DND-41 (cell line): ENCODE data around the gene UCKL1.
"Not testable (repeated sequence)": the region's sequence is repeated elsewhere in the genome, so short reads cannot be mapped to it uniquely, and the experiment has no call there.

Experiments used
- ATAC-seq: fragments of 200-7000 bp; cut with Tn5 transposase; 3 replicates; pipeline ENCODE4 v1.9.1; 2021; ENCODE audit warnings: low read depth; ENCODE audit not compliant: insufficient read depth
- DNase-seq: peaks from one replicate; pipeline ENCODE4 v3.0.0-alpha.2; 2020
- H2AFZ ChIP-seq: 2 replicates; pipeline ENCODE4 v1.6.0; 2012; ENCODE audit warnings: low read depth, low read length
- H3K27ac ChIP-seq: 2 replicates; pipeline ENCODE4 v1.5.1; 2012; ENCODE audit warnings: low read length, inconsistent platforms
- H3K27me3 ChIP-seq: fragments of 200-600 bp; sonication (generic); 2 replicates; pipeline ENCODE4 v1.6.0; 2012; ENCODE audit warnings: low read length, mild to moderate bottlenecking, inconsistent platforms; ENCODE audit not compliant: insufficient read depth, poor library complexity
- H3K36me3 ChIP-seq: 2 replicates; pipeline ENCODE4 v1.5.1; 2012; ENCODE audit warnings: low read length, inconsistent platforms; ENCODE audit not compliant: insufficient read depth
- H3K4me1 ChIP-seq: 2 replicates; pipeline ENCODE4 v1.5.1; 2012; ENCODE audit warnings: mild to moderate bottlenecking, low read length; ENCODE audit not compliant: insufficient read depth
- H3K4me2 ChIP-seq: 2 replicates; pipeline ENCODE4 v1.6.0; 2012; ENCODE audit warnings: mild to moderate bottlenecking, moderate library complexity, low read length, inconsistent platforms; ENCODE audit not compliant: insufficient read depth
- H3K4me3 ChIP-seq, 2 experiments: fragments of 200-600 bp in 1 of 2; shearing (Covaris generic) in 1 of 2; 2 replicates each; pipeline ENCODE4 v1.5.1; 2012 to 2016; ENCODE audit warnings: inconsistent platforms in 2 of 2, low read length in 2 of 2, mild to moderate bottlenecking in 2 of 2, low read depth in 1 of 2, moderate library complexity in 1 of 2
- H3K79me2 ChIP-seq: 2 replicates; pipeline ENCODE4 v1.6.0; 2012; ENCODE audit warnings: low read length, inconsistent platforms; ENCODE audit not compliant: insufficient read depth
- H3K9ac ChIP-seq: 2 replicates; pipeline ENCODE4 v1.6.0; 2012; ENCODE audit warnings: low read depth, mild to moderate bottlenecking, inconsistent platforms, low read length, moderate library complexity
- H3K9me3 ChIP-seq: 2 replicates; pipeline ENCODE4 v1.5.1; 2012; ENCODE audit warnings: low read length, moderate library complexity, mild to moderate bottlenecking, inconsistent platforms; ENCODE audit not compliant: insufficient read depth, severe bottlenecking
- H4K20me1 ChIP-seq: 2 replicates; pipeline ENCODE4 v1.6.0; 2012; ENCODE audit warnings: low read length; ENCODE audit not compliant: insufficient read depth
- EZH2 ChIP-seq: IDR thresholded peaks from 3 replicates; pipeline ENCODE4 v1.6.1; 2012; ENCODE audit warnings: borderline replicate concordance, low read depth, mild to moderate bottlenecking, moderate library complexity, low read length, inconsistent platforms; ENCODE audit not compliant: severe bottlenecking
- TF ChIP-seq, protein P1 (sequence below): IDR thresholded peaks from 2 replicates; pipeline ENCODE4 v1.5.1; 2012; ENCODE audit warnings: borderline replicate concordance, low read length, moderate library complexity, mild to moderate bottlenecking; ENCODE audit not compliant: poor library complexity, severe bottlenecking; ENCODE audit errors: extremely low read depth

UCKL1 gene

GRCh38 chr20:63917811-63918210 is 38.4 kb downstream of the UCKL1 start:
- peaks cover 5% of the 10 kb centered on the region for H3K9me3 ChIP-seq
- no peak overlapping the region for H3K9ac ChIP-seq
- no peak for DNase-seq
- H3K27ac ChIP-seq = no peak overlapping the region; the same call in 1 of the 2 replicates
- peaks cover 58% of the 10 kb centered on the region for H4K20me1 ChIP-seq
- no peaks in the 10 kb centered on the region for H3K4me1 ChIP-seq
- no peak for ATAC-seq
- no peak for TF ChIP-seq EZH2
- TF ChIP-seq, protein P1, sequence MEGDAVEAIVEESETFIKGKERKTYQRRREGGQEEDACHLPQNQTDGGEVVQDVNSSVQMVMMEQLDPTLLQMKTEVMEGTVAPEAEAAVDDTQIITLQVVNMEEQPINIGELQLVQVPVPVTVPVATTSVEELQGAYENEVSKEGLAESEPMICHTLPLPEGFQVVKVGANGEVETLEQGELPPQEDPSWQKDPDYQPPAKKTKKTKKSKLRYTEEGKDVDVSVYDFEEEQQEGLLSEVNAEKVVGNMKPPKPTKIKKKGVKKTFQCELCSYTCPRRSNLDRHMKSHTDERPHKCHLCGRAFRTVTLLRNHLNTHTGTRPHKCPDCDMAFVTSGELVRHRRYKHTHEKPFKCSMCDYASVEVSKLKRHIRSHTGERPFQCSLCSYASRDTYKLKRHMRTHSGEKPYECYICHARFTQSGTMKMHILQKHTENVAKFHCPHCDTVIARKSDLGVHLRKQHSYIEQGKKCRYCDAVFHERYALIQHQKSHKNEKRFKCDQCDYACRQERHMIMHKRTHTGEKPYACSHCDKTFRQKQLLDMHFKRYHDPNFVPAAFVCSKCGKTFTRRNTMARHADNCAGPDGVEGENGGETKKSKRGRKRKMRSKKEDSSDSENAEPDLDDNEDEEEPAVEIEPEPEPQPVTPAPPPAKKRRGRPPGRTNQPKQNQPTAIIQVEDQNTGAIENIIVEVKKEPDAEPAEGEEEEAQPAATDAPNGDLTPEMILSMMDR = no peak
- H3K36me3 ChIP-seq = peaks cover 59% of the 10 kb centered on the region
- H2AFZ ChIP-seq = no peak overlapping the region
- no peaks in the 10 kb centered on the region for H3K27me3 ChIP-seq
- peaks cover 92% of the 10 kb centered on the region for H3K79me2 ChIP-seq
- H3K4me3 ChIP-seq = no peak overlapping the region
- no peak overlapping the region for H3K4me2 ChIP-seq

DNA sequence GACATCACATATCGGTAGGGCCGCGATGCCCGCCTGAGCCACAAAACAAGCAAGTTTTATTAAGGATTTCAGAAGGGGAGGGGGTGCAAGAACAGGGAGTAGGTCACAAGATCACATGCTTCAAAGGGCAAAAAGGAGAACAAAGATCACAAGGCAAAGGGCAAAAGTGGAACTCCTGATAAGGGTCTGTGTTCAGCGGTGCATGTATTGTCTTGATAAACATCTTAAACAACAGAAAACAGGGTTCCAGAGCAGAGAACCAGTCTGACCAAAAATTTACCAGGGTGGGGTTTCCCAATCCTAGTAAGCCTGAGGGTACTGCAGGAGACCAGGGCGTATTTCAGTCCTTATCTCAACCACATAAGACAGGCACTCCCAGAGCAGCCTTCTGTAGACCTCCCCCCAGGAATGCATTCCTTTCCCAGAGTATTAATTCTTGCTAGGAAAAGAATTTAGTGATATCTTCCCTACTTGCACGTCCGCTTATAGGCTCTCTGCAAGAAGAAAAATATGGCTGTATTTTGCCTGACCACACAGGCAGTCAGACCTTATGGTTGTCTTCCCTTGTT is 39.8 kb downstream of the UCKL1 start:
- H3K27ac ChIP-seq, DNase-seq, H3K9me3 ChIP-seq, ATAC-seq, H3K4me2 ChIP-seq, H2AFZ ChIP-seq, H3K4me1 ChIP-seq, H3K9ac ChIP-seq, H3K4me3 ChIP-seq, H3K27me3 ChIP-seq: not testable (repeated sequence)
- H3K36me3 ChIP-seq = peaks cover 49% of the 10 kb centered on the region
- peaks cover 92% of the 10 kb centered on the region for H3K79me2 ChIP-seq
- H4K20me1 ChIP-seq = peaks cover 57% of the 10 kb centered on the region

DNA sequence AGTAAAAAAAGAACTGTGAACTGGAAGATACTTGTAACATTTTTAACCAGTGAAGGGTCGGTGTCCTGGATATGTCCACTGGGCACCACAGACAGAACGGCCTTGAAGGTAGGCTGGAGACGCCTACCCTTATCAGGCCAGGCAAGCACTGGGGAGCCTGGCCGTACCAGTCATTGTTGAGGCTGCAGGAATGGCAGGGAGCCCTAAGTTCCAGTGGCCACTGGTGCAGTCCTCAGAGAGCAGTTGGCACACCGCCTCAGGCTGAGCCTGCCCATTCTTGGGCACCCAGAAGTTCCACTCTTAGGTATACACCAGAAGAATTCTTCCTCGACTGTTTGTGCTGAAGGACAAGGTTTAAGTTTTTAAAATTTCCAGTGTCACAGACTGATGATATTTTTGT is 40.7 kb downstream of the UCKL1 start:
- H2AFZ ChIP-seq = no peak overlapping the region
- H3K9ac ChIP-seq = no peak overlapping the region
- H3K4me1 ChIP-seq = no peaks in the 10 kb centered on the region
- no peak for ATAC-seq
- H3K4me2 ChIP-seq = no peak overlapping the region
- H3K27ac ChIP-seq = no peak overlapping the region
- no peak overlapping the region for H3K4me3 ChIP-seq
- H4K20me1 ChIP-seq = peaks cover 60% of the 10 kb centered on the region
- TF ChIP-seq EZH2 = no peak
- TF ChIP-seq, protein P1 = no peak
- no peak for DNase-seq
- H3K27me3 ChIP-seq = no peaks in the 10 kb centered on the region
- H3K79me2 ChIP-seq = peaks cover 93% of the 10 kb centered on the region
- H3K9me3 ChIP-seq = peaks cover 5% of the 10 kb centered on the region
- H3K36me3 ChIP-seq = peaks cover 44% of the 10 kb centered on the region

DNA sequence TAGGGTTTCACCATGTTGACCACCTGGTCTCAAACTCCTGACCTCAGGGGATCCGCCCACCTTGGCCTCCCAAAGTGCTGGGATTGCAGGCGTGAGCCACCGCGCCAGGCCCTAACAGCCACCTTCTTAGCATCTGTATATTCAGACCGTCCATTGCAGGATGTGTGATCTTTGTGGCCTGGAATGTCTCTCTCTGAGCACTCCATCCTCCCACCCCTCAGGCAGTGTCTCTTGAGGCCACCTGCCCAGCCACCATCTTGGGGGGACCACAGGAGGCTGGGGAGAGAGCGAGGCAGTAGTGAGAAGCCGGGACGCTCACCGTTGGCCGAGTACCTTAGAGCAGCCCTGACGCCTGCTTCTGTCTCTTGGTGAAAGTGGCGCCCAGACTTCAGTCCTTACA is 42.4 kb downstream of the UCKL1 start:
- H3K36me3 ChIP-seq = peaks cover 37% of the 10 kb centered on the region
- H3K9ac ChIP-seq = no peak overlapping the region
- H3K9me3 ChIP-seq = peaks cover 5% of the 10 kb centered on the region
- peaks cover 99% of the 10 kb centered on the region for H3K79me2 ChIP-seq
- H3K27ac ChIP-seq = no peak overlapping the region
- H3K4me1 ChIP-seq = no peaks in the 10 kb centered on the region
- TF ChIP-seq, protein P1 = no peak
- no peak for TF ChIP-seq EZH2
- peaks cover 58% of the 10 kb centered on the region for H4K20me1 ChIP-seq
- no peak overlapping the region for H3K4me3 ChIP-seq
- no peaks in the 10 kb centered on the region for H3K27me3 ChIP-seq
- H3K4me2 ChIP-seq = no peak overlapping the region
- DNase-seq (no peak), ATAC-seq (no peak)
- H2AFZ ChIP-seq = no peak overlapping the region
